Measurements from ENCODE around the gene RUFY3.

Gene RUFY3

DNA sequence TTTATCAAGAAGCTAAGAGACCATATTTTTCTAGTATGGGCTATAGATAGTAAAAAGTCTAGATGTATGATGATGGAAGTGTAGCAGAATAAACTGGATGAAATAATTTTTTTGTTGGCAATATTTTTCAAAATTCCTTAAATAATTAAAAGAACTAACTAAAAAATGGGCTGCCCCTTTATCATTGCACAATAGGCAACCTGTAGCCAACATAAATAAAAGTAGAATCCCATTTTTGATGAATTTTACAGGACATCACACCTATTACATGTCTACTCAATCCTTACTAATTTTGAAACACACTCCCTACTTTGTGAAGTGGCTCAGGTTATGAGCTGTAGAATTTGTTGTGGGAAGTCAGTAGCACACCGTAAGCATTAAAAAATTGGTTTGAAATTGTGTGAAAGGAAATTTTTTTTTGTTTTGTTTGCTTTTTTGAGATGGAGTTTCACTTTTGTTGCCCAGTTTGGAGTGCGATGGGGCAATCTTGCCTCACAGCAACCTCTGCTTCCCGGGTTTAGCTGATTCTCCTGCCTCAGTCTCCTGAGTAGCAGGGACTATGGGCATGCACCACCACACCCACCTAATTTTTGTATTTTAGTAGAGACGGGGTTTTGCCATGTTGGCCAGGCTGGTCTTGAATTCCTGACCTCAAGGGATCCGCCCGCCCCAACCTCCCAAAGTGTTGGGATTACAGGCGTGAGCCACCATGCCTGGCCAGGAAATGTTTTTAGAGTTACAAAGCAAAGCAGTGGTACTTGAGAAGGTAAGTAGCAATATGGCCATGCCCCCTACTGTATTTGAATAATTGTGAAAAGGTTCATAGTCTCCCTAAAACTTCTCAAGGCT is 8.9 kb upstream of the RUFY3 start:
- no peaks in the 10 kb centered on the region for H3K27me3 ChIP-seq
- DNase-seq: no peak
- TF ChIP-seq, protein P1, sequence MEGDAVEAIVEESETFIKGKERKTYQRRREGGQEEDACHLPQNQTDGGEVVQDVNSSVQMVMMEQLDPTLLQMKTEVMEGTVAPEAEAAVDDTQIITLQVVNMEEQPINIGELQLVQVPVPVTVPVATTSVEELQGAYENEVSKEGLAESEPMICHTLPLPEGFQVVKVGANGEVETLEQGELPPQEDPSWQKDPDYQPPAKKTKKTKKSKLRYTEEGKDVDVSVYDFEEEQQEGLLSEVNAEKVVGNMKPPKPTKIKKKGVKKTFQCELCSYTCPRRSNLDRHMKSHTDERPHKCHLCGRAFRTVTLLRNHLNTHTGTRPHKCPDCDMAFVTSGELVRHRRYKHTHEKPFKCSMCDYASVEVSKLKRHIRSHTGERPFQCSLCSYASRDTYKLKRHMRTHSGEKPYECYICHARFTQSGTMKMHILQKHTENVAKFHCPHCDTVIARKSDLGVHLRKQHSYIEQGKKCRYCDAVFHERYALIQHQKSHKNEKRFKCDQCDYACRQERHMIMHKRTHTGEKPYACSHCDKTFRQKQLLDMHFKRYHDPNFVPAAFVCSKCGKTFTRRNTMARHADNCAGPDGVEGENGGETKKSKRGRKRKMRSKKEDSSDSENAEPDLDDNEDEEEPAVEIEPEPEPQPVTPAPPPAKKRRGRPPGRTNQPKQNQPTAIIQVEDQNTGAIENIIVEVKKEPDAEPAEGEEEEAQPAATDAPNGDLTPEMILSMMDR (IDR thresholded peaks at IDR 0.05; ENCODE audit: low read depth, low read length): no peak
- no peaks in the 10 kb centered on the region for H3K4me1 ChIP-seq
- H3K36me3 ChIP-seq: no peaks in the 10 kb centered on the region
- no peaks in the 10 kb centered on the region for H3K9me3 ChIP-seq
- no peak overlapping the region for H3K4me3 ChIP-seq (ENCODE audit: low read depth, low read length)

DNA sequence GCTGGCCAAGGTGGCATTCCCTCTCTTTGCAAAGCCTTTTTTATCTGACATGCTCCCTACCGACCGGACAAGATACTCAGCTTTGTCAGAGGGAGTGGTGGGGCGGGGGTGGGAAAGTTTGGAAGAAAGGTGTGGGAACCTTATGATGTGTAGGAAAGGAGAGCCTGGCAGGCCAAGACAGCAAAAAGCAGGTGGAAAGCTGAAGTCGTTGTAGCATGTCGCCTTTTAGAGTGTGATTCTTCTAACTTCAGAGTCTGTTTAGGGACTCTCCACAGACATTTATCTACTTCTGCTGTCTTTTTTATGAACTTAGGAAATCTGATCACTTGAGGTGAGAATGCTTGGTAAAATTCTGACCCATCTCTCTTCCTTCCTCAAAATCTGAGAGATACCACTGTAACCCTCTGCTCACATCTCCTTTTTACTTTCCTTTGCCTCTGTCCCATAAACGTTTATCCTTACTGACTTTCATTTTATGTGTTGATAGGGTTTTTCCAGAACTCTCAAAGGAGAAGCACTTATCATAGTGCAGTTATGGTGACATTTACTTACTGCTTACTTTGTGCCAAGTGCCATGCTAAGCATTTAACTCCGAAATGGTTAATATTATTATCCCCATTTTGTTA is 8.2 kb upstream of the RUFY3 start:
- Histone ChIP-seq H3K27me3 (no peaks in the 10 kb centered on the region), H3K9me3 (no peaks in the 10 kb centered on the region), H3K4me3 (ENCODE audit: low read depth, low read length) (no peak overlapping the region), H3K36me3 (no peaks in the 10 kb centered on the region), H3K4me1 (no peaks in the 10 kb centered on the region)
- TF ChIP-seq, protein P1 (IDR thresholded peaks at IDR 0.05; ENCODE audit: low read depth, low read length): no peak
- no peak for DNase-seq

- TF ChIP-seq, protein P1 (IDR thresholded peaks at IDR 0.05; ENCODE audit: low read depth, low read length): no peak
- Histone ChIP-seq H3K4me3 (ENCODE audit: low read depth, low read length) (no peak overlapping the region), H3K9me3 (no peaks in the 10 kb centered on the region), H3K4me1 (no peaks in the 10 kb centered on the region), H3K36me3 (no peaks in the 10 kb centered on the region), H3K27me3 (no peaks in the 10 kb centered on the region)
- DNase-seq: no peak
These were observed 7.5 kb upstream of the RUFY3 start for GRCh38 chr4:70714079-70714887.

DNA sequence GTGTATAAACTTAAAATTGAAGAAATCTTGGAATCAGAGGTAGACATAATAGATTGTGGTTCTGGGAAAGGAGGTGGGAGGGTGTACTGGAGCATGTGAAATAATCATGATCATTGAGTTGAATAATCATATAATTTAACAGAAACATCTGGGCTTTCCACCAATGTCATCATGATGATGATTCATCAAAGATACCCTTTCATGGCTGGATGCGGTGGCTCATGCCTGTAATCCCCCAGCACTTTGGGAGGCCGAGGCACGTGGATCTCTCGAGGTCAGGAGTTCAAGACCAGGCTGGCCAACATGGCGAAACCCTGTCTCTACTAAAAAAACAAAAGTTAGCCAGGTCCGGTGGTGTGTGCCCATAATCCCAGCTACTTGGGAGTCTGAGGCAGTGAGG is 6.7 kb upstream of the RUFY3 start:
- H3K9me3 ChIP-seq: no peaks in the 10 kb centered on the region
- no peaks in the 10 kb centered on the region for H3K4me1 ChIP-seq
- H3K36me3 ChIP-seq: no peaks in the 10 kb centered on the region
- no peak overlapping the region for H3K4me3 ChIP-seq (ENCODE audit: low read depth, low read length)
- no peaks in the 10 kb centered on the region for H3K27me3 ChIP-seq
- DNase-seq: no peak
- TF ChIP-seq, protein P1 (IDR thresholded peaks at IDR 0.05; ENCODE audit: low read depth, low read length): no peak

DNA sequence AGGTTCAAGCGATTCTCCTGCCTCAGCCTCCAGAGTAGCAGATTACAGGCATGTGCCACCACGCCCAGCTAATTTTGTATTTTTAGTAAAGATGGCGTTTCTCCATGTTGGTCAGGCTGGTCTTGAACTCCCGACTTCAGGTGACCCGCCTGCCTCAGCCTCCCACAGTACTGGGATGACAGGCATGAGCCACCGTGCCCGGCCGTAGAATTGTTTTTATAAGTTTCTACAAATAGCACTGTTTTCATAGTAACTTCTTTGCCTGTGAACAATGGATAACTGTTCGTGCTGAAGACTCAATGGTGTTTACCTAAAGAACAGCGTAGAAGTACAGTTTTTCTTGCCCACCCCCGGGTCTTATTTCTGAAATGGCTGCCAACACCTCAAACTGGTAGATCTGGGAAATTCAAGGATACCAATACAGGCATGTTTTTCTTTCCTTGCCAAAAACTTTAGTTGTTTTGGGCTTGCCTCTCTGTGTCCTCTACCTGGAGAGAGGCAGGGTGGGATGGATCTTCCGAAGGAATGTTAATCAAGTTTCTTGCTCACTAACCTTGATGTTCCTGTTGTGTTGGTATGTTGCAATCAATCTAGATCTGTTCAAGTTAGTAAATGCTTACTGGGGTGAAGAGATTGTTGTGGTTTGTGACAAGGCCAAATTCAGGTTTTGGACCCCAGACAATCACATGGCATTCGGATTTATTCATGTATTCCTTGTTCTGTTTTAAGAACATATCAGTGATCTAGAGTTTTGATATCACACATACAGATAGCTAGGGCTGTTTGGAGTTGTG is 2.8 kb upstream of the RUFY3 start:
- H3K27me3 ChIP-seq: no peaks in the 10 kb centered on the region
- H3K4me3 ChIP-seq (ENCODE audit: low read depth, low read length): no peak overlapping the region
- no peaks in the 10 kb centered on the region for H3K9me3 ChIP-seq
- H3K4me1 ChIP-seq: no peaks in the 10 kb centered on the region
- no peak for DNase-seq
- H3K36me3 ChIP-seq: no peaks in the 10 kb centered on the region
- TF ChIP-seq, protein P1 (IDR thresholded peaks at IDR 0.05; ENCODE audit: low read depth, low read length): no peak
